AML-193 (cell line): ENCODE data around the gene PLEKHA8.
A peak's percentile ranks its signal among the peaks of the same experiment; 100 is the strongest.

Experiments used
- DNase-seq, 2 experiments: peaks; one replicate each; lab custom pipeline; 2025; lab: John Stamatoyannopoulos, UW

PLEKHA8 gene

GRCh38 chr7:30169579-30169978 lies 141.4 kb downstream of the PLEKHA8 start:
- no peak for DNase-seq

GRCh38 chr7:30170476-30171205 lies 142.4 kb downstream of the PLEKHA8 start:
- DNase-seq: peak; percentile 74 to 78

GRCh38 chr7:30171766-30172447 lies 143.7 kb downstream of the PLEKHA8 start:
- no peak for DNase-seq

DNA sequence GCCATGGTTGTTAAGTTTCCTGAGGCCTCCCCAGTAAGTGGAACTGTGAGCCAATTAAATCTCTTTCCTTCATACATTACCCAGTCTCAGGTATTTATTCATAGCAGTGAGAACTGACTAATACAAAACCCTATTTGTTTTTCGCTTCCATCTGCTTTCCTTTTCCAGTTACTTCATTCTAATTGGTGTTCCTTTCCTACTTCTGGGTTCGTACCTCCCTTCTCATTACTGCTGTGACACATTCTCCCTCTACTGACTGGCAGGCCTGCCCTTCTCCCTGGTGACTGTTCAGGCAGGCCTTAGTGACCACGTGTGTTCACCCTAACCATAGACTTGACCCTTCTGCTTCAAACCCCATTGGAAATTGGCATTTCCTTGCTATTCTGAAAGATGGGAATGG lies 144.2 kb downstream of the PLEKHA8 start:
- DNase-seq: no peak

GRCh38 chr7:30173058-30173897 lies 145.1 kb downstream of the PLEKHA8 start:
- DNase-seq: peak; percentile 11 to 29

GRCh38 chr7:30175180-30175579 lies 147.0 kb downstream of the PLEKHA8 start:
- DNase-seq: no peak

- DNase-seq: no peak
Observed at GRCh38 chr7:30175636-30176147, 147.5 kb downstream of the PLEKHA8 start.

- peak; percentile 9 to 24 for DNase-seq
Observed at GRCh38 chr7:30176463-30177109, 148.4 kb downstream of the PLEKHA8 start.

DNA sequence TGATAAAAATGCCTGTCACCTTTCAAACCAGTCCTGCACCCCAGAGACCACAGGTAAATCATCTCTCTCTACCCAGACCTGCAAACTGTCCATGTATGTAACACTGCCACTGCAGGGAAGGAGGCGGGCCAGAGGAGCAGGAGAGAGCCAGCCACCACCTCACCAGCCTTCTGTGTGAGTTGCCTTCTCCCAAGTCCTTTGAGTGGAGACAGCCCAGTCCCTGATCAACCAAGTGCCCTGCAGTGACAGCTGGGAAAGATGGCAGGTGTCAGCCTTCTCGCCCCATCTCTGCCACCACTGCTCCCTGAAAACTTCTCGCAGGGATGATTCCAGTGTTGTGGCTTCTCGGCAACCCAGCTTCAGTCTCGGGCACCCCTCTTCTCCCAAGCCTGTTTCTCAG lies 149.0 kb downstream of the PLEKHA8 start:
- no peak for DNase-seq

DNA sequence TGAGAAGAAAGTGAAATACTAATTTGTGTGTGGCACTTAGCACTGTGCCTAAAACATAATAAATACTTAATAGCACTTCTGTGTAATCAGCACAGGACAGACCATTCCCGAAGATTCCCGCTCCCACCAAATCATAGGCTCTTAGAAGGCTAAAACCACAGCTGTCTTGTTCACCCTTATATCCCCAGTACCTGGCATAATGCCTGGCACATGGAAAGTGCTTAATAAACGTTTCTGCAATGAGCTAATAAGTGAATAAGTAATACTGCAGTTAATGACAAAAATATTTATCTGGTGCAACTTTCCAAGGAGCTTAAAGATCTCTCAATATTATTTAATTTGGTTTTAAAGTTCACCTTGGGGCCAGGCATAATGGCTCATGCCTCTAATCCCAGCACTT lies 149.8 kb downstream of the PLEKHA8 start:
- no peak for DNase-seq

DNA sequence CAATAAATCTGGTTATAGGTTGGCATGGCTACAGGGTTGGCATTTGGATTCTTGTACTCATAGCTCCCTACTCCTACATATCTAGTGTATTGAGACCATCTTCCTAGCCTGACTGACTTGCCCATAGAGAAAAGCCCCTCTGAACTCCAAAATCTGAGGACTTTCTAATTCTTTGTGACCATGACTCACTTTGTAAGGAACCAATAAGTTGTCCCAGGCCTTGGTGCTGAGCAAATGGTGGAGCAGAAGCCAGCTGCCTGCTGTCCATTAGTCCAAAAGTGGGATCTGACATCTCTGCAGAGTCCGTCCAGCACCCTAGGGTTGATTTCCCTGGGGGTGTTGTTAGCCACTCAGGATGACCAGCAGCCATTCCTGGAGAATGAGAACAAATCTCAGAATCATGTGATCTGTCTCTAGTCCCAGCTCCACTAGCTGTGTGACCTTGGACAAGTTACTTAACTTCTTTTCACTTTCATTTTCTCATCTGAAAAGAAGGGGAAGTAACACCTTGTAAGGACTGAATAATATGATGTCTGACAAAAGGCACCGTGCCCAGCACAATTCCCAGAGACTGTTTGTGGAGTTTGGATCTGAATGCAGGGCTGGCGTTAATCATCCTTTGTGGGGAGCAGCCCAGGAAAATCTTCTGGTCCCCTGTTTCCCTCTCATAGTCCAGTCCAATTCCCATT lies 150.7 kb downstream of the PLEKHA8 start:
- peak in 1 of 2 experiments; percentile 4 for DNase-seq
